H9 (cell line): ENCODE results near the gene SPRTN. TPM values are rescaled to one million over a fixed set of nuclear protein-coding genes. Genes with fewer than 3 reads are reported as not detected.

Source experiments
- DNase-seq: peaks from one replicate; pipeline ENCODE4 v3.0.0-alpha.2; 2017
- H2AFZ ChIP-seq: one replicate; pipeline ENCODE4 v1.6.1; 2013; ENCODE audit warnings: mild to moderate bottlenecking, low read length, control low read depth, moderate library complexity
- H2AK5ac ChIP-seq: 2 replicates; pipeline ENCODE4 v1.6.1; 2013; ENCODE audit warnings: low read length, control low read depth, mixed read lengths; ENCODE audit not compliant: insufficient read length
- H2BK120ac ChIP-seq: one replicate; pipeline ENCODE4 v1.6.1; 2013; ENCODE audit warnings: low read depth, mild to moderate bottlenecking, low read length, control low read depth, inconsistent platforms; ENCODE audit not compliant: poor library complexity, severe bottlenecking
- H2BK12ac ChIP-seq: 2 replicates; pipeline ENCODE4 v1.6.1; 2013; ENCODE audit warnings: low read length, control low read depth, mixed read lengths, low read depth; ENCODE audit not compliant: insufficient read length
- H2BK15ac ChIP-seq: 2 replicates; pipeline ENCODE4 v1.6.1; 2013; ENCODE audit warnings: low read depth, low read length, control low read depth
- H2BK20ac ChIP-seq: one replicate; pipeline ENCODE4 v1.6.1; 2013; ENCODE audit warnings: low read depth, mild to moderate bottlenecking, low read length, control low read depth, inconsistent platforms; ENCODE audit not compliant: poor library complexity, severe bottlenecking
- H2BK5ac ChIP-seq: 2 replicates; pipeline ENCODE4 v1.6.1; 2013; ENCODE audit warnings: low read length, control low read depth, mixed read lengths; ENCODE audit not compliant: insufficient read length
- H3K14ac ChIP-seq: 2 replicates; pipeline ENCODE4 v1.6.1; 2013; ENCODE audit warnings: low read length, control low read depth; ENCODE audit not compliant: insufficient read depth
- H3K18ac ChIP-seq: 2 replicates; pipeline ENCODE4 v1.6.1; 2013; ENCODE audit warnings: low read depth, mild to moderate bottlenecking, mixed read lengths, low read length, control low read depth; ENCODE audit not compliant: insufficient read length
- H3K23ac ChIP-seq: 2 replicates; pipeline ENCODE4 v1.6.1; 2013; ENCODE audit warnings: low read length, control low read depth, mixed read lengths, low read depth; ENCODE audit not compliant: insufficient read length
- H3K23me2 ChIP-seq: 2 replicates; pipeline ENCODE4 v1.6.1; 2013; ENCODE audit warnings: low read depth, mild to moderate bottlenecking, mixed read lengths, low read length, control low read depth; ENCODE audit not compliant: insufficient read length, poor library complexity, severe bottlenecking
- H3K27ac ChIP-seq: 2 replicates; pipeline ENCODE4 v1.5.1; 2013; ENCODE audit warnings: low read length, control low read depth, mixed read lengths, low read depth; ENCODE audit not compliant: insufficient read length
- H3K27me3 ChIP-seq: 2 replicates; pipeline ENCODE4 v1.6.1; 2013; ENCODE audit warnings: low read length, control low read depth, inconsistent platforms; ENCODE audit not compliant: insufficient read depth
- H3K4ac ChIP-seq: 2 replicates; pipeline ENCODE4 v1.6.1; 2013; ENCODE audit warnings: low read depth, mild to moderate bottlenecking, control low read depth, inconsistent platforms, low read length, moderate library complexity
- H3K4me1 ChIP-seq: 2 replicates; pipeline ENCODE4 v1.6.1; 2013; ENCODE audit warnings: low read length, control low read depth, inconsistent platforms; ENCODE audit not compliant: insufficient read depth
- H3K4me2 ChIP-seq: 2 replicates; pipeline ENCODE4 v1.6.1; 2013; ENCODE audit warnings: low read length, control low read depth, mixed read lengths; ENCODE audit not compliant: insufficient read length, insufficient read depth
- H3K56ac ChIP-seq: 2 replicates; pipeline ENCODE4 v1.6.1; 2013; ENCODE audit warnings: low read depth, mild to moderate bottlenecking, mixed read lengths, low read length, control low read depth; ENCODE audit not compliant: insufficient read length
- H3K79me1 ChIP-seq: 2 replicates; pipeline ENCODE4 v1.6.1; 2013; ENCODE audit warnings: low read depth, mild to moderate bottlenecking, moderate library complexity, low read length, control low read depth, inconsistent platforms; ENCODE audit not compliant: insufficient read depth, poor library complexity, severe bottlenecking
- H3K79me2 ChIP-seq: 2 replicates; pipeline ENCODE4 v1.6.1; 2013; ENCODE audit warnings: low read length, control low read depth, inconsistent platforms; ENCODE audit not compliant: insufficient read depth
- H3K9ac ChIP-seq: 2 replicates; pipeline ENCODE4 v1.6.1; 2013; ENCODE audit warnings: low read length, control low read depth, mixed read lengths; ENCODE audit not compliant: insufficient read length; ENCODE audit errors: extremely low read depth
- H3K9me3 ChIP-seq: one replicate; pipeline ENCODE4 v1.6.1; 2013; ENCODE audit warnings: low read depth, low read length, inconsistent platforms; ENCODE audit not compliant: control insufficient read depth
- H3T11ph ChIP-seq: one replicate; pipeline ENCODE4 v1.6.1; 2013; ENCODE audit warnings: mild to moderate bottlenecking, low read length, control low read depth, inconsistent platforms
- H4K20me1 ChIP-seq: one replicate; pipeline ENCODE4 v1.6.1; 2013; ENCODE audit not compliant: control insufficient read depth, insufficient read length, insufficient read depth
- H4K5ac ChIP-seq: 2 replicates; pipeline ENCODE4 v1.6.1; 2013; ENCODE audit warnings: low read depth, mild to moderate bottlenecking, mixed read lengths, low read length, control low read depth; ENCODE audit not compliant: insufficient read length
- H4K8ac ChIP-seq: replicated peaks from 2 replicates; pipeline ENCODE4 v1.6.1; 2013; ENCODE audit warnings: low read length, control low read depth, mixed read lengths, low read depth; ENCODE audit not compliant: insufficient read length
- H4K91ac ChIP-seq: 2 replicates; pipeline ENCODE4 v1.6.1; 2013; ENCODE audit warnings: low read depth, mild to moderate bottlenecking, moderate library complexity, mixed read lengths, low read length, control low read depth; ENCODE audit not compliant: insufficient read length
- H3K27ac Mint-ChIP-seq, 3 experiments: 2 replicates in 2 of 3; 3 replicates in 1 of 3; pipeline ENCODE4 v1.8.0; 2020 to 2021; ENCODE audit warnings: mixed read lengths in 3 of 3, mild to moderate bottlenecking in 1 of 3, moderate library complexity in 1 of 3
- H3K27me3 Mint-ChIP-seq: 2 replicates; pipeline ENCODE4 v1.8.0; 2021; ENCODE audit warnings: low read depth, mild to moderate bottlenecking, moderate library complexity, mixed read lengths
- H3K36me3 Mint-ChIP-seq, 3 experiments: 2 replicates in 2 of 3; 3 replicates in 1 of 3; pipeline ENCODE4 v1.8.0; 2020 to 2021; ENCODE audit warnings: low read depth in 3 of 3, mixed read lengths in 3 of 3; ENCODE audit not compliant: insufficient read depth in 1 of 3
- H3K4me1 Mint-ChIP-seq, 2 experiments: 2 replicates each; pipeline ENCODE4 v1.8.0; 2020; ENCODE audit warnings: mixed read lengths in 2 of 2
- H3K4me3 Mint-ChIP-seq, 2 experiments: 2 replicates in 1 of 2; 3 replicates in 1 of 2; pipeline ENCODE4 v1.8.0; 2020 to 2021; ENCODE audit warnings: mild to moderate bottlenecking in 2 of 2, mixed read lengths in 2 of 2, moderate library complexity in 1 of 2
- H3K9me3 Mint-ChIP-seq, 2 experiments: 2 replicates in 1 of 2; 3 replicates in 1 of 2; pipeline ENCODE4 v1.8.0; 2020; ENCODE audit warnings: mild to moderate bottlenecking in 2 of 2, mixed read lengths in 2 of 2, moderate library complexity in 1 of 2
- WGBS: extraction: QIAGEN DNeasy Blood & Tissue Kit; methylation state at CpG from one replicate; pipeline ENCODE4 v1.1.7; 2013; ENCODE audit warnings: missing lambda C conversion rate, low lambda C conversion rate, mixed read lengths; ENCODE audit not compliant: insufficient read length; ENCODE audit errors: extremely low coverage; 5-methylcytosine and 5-hydroxymethylcytosine counted together
- total RNA-seq: library from RNA; stranded (reverse); gene quantifications from 2 replicates; pipeline ENCODE4 v1.2.1, GENCODE V29; 2021
- TF ChIP-seq, protein P1 (sequence below): fragments of 200-600 bp; sonication (generic); conservative IDR thresholded peaks from 3 replicates; pipeline ENCODE4 v1.8.0; 2021; ENCODE audit warnings: antibody characterized with exemption, mild to moderate bottlenecking

Gene SPRTN
- total RNA-seq, 1 experiment from 2014 or later: 14.8 TPM

- Histone ChIP-seq H4K20me1 (no peaks in the 10 kb centered on the region), H3K4me2 (peak overlapping the region; percentile 94), H3K18ac (no peak overlapping the region), H3K23me2 (peaks cover 16% of the 10 kb centered on the region), H3K79me2 (peaks cover 14% of the 10 kb centered on the region; the same call in 1 of the 2 replicates), H3K23ac (no peak overlapping the region), H2BK20ac (no peak overlapping the region), H3K27me3 (no peaks in the 10 kb centered on the region), H2AK5ac (no peak overlapping the region), H4K8ac (no peak overlapping the region), H2AFZ (no peak overlapping the region), H3K9me3 (no peaks in the 10 kb centered on the region), H3K14ac (no peak overlapping the region), H3K9ac (peak overlapping the region; percentile 83), H4K5ac (no peak overlapping the region), H3K4me1 (peaks cover 8% of the 10 kb centered on the region; the same call in 1 of the 2 replicates), H2BK15ac (no peak overlapping the region), H3K4ac (no peak overlapping the region), H3K56ac (no peak overlapping the region), H4K91ac (no peak overlapping the region), H3T11ph (no peak overlapping the region), H2BK12ac (no peak overlapping the region), H2BK120ac (no peak overlapping the region), H2BK5ac (no peak overlapping the region), H3K79me1 (peaks cover 3% of the 10 kb centered on the region), H3K27ac (no peak overlapping the region)
- Mint-ChIP-seq H3K9me3 (peaks cover 2 to 4% of the 10 kb centered on the region in 2 experiments; a peak in 2 of 5 replicates), H3K27ac (peak overlapping the region in 1 of 3 experiments; percentile 13; a peak in 1 of 7 replicates), H3K4me3 (peak overlapping the region; percentile 95 to 100), H3K4me1 (peaks cover 40 to 41% of the 10 kb centered on the region in 2 experiments), H3K27me3 (peaks cover 2% of the 10 kb centered on the region; the same call in 1 of the 2 replicates), H3K36me3 (peaks cover 6 to 22% (median 14%) of the 10 kb centered on the region in 3 experiments; a peak in 6 of 7 replicates)
- no peak for DNase-seq
- no CpG with 5 or more reads among the region's 21 CpGs for WGBS
- TF ChIP-seq, protein P1, sequence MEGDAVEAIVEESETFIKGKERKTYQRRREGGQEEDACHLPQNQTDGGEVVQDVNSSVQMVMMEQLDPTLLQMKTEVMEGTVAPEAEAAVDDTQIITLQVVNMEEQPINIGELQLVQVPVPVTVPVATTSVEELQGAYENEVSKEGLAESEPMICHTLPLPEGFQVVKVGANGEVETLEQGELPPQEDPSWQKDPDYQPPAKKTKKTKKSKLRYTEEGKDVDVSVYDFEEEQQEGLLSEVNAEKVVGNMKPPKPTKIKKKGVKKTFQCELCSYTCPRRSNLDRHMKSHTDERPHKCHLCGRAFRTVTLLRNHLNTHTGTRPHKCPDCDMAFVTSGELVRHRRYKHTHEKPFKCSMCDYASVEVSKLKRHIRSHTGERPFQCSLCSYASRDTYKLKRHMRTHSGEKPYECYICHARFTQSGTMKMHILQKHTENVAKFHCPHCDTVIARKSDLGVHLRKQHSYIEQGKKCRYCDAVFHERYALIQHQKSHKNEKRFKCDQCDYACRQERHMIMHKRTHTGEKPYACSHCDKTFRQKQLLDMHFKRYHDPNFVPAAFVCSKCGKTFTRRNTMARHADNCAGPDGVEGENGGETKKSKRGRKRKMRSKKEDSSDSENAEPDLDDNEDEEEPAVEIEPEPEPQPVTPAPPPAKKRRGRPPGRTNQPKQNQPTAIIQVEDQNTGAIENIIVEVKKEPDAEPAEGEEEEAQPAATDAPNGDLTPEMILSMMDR: no peak
Observed at GRCh38 chr1:231335663-231336602, 2.2 kb upstream of the SPRTN start.
